Measurements from ENCODE around the gene FCHSD2. TPM values are rescaled to one million over a fixed set of nuclear protein-coding genes. Genes with fewer than 3 reads are reported as not detected.
A peak's percentile ranks its signal among the peaks of the same experiment; 100 is the strongest.

FCHSD2 gene
- total and polyA plus RNA-seq, 9 of the 15 experiments (the other 6 are each of a cell fraction or from before 2014, with no cell fraction given): 1.8 to 14.7 (median 6.4) TPM

DNA sequence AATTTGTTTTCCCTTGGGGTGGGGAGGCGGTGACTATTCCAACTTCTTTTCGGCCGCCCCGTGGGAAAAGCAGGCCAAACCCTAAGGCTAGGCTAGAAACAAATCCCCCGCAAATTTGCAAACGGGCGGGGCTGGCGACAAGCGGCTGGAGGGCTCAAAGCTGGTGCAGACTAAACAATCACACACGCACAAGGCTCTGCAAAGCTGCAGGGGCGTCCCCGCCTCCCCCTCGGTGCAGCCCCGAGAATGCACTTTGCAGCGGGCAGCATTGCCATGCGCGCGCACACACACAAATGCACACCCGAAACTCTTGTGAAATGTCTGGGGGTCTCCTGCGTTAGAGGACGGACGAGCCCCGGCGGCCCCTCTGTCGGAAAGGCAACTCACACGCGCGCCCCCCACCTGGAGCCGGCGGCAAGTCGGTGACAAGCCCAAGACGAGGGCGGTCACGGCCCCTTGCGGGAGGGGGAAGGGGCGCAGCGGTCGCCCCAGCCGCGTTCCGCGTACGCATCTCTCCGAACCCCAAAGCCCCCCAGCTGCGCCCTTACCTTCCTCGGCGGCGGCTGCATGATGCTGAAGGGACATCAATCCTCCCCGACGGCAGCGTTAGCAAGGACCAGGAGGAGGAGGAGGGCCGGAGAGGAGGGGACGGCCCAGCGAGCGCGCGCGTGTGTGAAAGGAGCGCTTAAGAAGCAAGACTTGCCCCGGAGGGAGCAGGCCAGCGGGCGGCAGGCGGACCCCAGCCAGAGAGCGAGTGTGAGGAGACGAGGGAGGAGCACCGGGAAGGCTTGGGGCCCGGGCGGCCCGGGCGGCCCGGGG, 600 bp downstream of the FCHSD2 start (continued):
- TF ChIP-seq, protein P1, sequence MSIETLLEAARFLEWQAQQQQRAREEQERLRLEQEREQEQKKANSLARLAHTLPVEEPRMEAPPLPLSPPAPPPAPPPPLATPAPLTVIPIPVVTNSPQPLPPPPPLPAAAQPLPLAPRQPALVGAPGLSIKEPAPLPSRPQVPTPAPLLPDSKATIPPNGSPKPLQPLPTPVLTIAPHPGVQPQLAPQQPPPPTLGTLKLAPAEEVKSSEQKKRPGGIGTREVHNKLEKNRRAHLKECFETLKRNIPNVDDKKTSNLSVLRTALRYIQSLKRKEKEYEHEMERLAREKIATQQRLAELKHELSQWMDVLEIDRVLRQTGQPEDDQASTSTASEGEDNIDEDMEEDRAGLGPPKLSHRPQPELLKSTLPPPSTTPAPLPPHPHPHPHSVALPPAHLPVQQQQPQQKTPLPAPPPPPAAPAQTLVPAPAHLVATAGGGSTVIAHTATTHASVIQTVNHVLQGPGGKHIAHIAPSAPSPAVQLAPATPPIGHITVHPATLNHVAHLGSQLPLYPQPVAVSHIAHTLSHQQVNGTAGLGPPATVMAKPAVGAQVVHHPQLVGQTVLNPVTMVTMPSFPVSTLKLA (conservative IDR thresholded peaks at IDR 0.05): 0 out of 4 replicates have a peak, but pooled peaks of 1 of the 2 experiments have one; percentile 22
- TF ChIP-seq FOXA3 (CRISPR knock-in tag; conservative IDR thresholded peaks at IDR 0.05 in 1 of 2, IDR thresholded peaks at IDR 0.05 in 1 of 2): peak in 1 of 2 experiments; percentile 47; a peak in 2 of 4 replicates
- TF ChIP-seq, protein P2, sequence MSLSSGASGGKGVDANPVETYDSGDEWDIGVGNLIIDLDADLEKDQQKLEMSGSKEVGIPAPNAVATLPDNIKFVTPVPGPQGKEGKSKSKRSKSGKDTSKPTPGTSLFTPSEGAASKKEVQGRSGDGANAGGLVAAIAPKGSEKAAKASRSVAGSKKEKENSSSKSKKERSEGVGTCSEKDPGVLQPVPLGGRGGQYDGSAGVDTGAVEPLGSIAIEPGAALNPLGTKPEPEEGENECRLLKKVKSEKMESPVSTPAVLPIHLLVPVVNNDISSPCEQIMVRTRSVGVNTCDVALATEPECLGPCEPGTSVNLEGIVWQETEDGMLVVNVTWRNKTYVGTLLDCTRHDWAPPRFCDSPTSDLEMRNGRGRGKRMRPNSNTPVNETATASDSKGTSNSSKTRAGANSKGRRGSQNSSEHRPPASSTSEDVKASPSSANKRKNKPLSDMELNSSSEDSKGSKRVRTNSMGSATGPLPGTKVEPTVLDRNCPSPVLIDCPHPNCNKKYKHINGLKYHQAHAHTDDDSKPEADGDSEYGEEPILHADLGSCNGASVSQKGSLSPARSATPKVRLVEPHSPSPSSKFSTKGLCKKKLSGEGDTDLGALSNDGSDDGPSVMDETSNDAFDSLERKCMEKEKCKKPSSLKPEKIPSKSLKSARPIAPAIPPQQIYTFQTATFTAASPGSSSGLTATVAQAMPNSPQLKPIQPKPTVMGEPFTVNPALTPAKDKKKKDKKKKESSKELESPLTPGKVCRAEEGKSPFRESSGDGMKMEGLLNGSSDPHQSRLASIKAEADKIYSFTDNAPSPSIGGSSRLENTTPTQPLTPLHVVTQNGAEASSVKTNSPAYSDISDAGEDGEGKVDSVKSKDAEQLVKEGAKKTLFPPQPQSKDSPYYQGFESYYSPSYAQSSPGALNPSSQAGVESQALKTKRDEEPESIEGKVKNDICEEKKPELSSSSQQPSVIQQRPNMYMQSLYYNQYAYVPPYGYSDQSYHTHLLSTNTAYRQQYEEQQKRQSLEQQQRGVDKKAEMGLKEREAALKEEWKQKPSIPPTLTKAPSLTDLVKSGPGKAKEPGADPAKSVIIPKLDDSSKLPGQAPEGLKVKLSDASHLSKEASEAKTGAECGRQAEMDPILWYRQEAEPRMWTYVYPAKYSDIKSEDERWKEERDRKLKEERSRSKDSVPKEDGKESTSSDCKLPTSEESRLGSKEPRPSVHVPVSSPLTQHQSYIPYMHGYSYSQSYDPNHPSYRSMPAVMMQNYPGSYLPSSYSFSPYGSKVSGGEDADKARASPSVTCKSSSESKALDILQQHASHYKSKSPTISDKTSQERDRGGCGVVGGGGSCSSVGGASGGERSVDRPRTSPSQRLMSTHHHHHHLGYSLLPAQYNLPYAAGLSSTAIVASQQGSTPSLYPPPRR (CRISPR knock-in tag; IDR thresholded peaks at IDR 0.05; ENCODE audit: borderline replicate concordance): 0 out of 2 replicates have a peak, but pooled peaks have one; percentile 51
- TF ChIP-seq, protein P3, sequence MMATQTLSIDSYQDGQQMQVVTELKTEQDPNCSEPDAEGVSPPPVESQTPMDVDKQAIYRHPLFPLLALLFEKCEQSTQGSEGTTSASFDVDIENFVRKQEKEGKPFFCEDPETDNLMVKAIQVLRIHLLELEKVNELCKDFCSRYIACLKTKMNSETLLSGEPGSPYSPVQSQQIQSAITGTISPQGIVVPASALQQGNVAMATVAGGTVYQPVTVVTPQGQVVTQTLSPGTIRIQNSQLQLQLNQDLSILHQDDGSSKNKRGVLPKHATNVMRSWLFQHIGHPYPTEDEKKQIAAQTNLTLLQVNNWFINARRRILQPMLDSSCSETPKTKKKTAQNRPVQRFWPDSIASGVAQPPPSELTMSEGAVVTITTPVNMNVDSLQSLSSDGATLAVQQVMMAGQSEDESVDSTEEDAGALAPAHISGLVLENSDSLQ (IDR thresholded peaks at IDR 0.05): peak; percentile 20; the same call in 1 of the 2 replicates

Measured in K562 (cell line).